GM12874 (cell line): ENCODE results near the gene SDF2.

Source experiments
- CTCF ChIP-seq: IDR thresholded peaks from 2 replicates; pipeline ENCODE4 v1.5.1; 2011; ENCODE audit warnings: low read depth, mild to moderate bottlenecking, control low read depth, low read length, moderate library complexity; ENCODE audit not compliant: insufficient read depth

SDF2 gene

GRCh38 chr17:28698253-28698941 lies 36.7 kb upstream of the SDF2 start:
- no peak for TF ChIP-seq CTCF

GRCh38 chr17:28693869-28694268 lies 32.2 kb upstream of the SDF2 start:
- no peak for TF ChIP-seq CTCF

- TF ChIP-seq CTCF, result no peak
Measured at GRCh38 chr17:28689011-28689410, 27.3 kb upstream of the SDF2 start.

- TF ChIP-seq CTCF, result no peak
Measured at GRCh38 chr17:28688481-28688880, 26.8 kb upstream of the SDF2 start.

GRCh38 chr17:28686296-28686695 lies 24.6 kb upstream of the SDF2 start:
- TF ChIP-seq CTCF, result no peak

GRCh38 chr17:28685366-28685765 lies 23.7 kb upstream of the SDF2 start:
- TF ChIP-seq CTCF, result no peak

- no peak for TF ChIP-seq CTCF
Measured at GRCh38 chr17:28684963-28685362, 23.3 kb upstream of the SDF2 start.
